Stimulated activated CD8-positive, alpha-beta memory T cell treated with anti-CD3 and anti-CD28 coated beads, Interleukin-15, amount 100 ng/mL, for 48 hours (primary cell): ENCODE data around the gene PTPRJ.

Experiments
- DNase-seq, 2 donors: peaks; one replicate each; pipeline ENCODE4 v3.0.0-alpha.2; 2020; ENCODE audit warnings: low read depth in 2 of 2

PTPRJ gene

DNA sequence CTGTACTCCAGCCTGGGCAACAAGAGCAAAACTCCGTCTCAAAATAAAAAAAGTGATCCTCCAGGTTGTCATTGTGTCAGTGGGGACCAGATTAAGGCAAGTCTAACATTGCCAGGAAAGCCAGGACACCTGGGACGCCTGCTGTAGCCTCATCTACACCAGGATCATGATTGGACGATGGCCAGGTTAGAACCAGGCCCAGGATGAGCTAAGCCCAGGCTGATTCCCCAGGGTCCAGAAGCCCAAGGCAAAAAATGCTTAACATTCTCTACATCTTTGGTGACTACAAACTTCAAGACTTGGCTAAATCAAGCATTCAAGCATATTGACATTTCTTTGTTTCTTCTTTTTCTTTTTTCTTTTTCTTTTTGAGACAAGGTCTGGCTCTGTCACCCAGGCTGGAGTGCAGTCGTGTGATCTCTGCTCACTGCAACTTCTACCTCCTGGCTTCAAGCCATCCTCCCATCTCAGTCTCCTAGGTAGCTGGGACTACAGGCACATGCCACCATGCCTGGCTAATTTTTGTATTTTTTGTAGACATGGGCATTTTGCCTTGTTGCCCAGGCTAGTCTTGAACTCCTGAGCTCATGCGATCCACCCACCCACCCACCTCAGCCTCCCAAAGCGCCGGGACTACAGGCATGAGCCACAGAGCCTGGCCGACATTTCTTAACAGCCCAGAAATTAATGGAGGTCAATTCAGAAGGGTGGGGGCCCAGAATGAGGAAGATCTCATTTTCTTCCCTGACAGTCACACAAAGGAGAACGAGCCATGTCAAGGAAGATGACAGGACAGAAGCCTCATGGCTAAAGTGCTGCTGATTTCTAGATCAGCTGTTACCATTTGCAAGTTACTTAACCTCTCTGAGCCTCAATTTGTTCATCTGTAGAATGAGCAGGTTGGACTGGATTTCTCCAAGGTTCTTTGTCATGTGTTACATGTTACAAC is 12.5 kb upstream of the PTPRJ start:
- DNase-seq: no peak

- no peak for DNase-seq
Observed at GRCh38 chr11:47969401-47969800, 11.0 kb upstream of the PTPRJ start.

DNA sequence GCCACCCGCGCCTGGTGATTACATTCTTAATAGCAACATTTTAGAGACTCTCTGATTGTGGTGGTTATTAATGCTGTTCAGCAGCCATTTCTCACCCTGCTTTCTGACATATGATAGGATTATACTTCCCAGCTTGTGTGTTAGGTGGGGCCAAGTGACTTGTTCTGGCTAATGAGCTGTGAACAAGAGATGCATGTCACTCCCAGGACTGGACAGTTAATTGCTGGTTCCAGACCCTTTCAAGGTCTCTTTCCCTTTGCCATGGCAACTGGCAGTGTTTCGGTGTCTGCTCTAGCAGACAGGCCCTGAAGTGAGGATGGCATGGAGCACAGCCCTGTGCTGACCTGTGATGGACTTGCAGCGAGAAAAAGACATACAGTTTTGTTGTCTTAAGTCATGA is 8.9 kb upstream of the PTPRJ start:
- no peak for DNase-seq

DNA sequence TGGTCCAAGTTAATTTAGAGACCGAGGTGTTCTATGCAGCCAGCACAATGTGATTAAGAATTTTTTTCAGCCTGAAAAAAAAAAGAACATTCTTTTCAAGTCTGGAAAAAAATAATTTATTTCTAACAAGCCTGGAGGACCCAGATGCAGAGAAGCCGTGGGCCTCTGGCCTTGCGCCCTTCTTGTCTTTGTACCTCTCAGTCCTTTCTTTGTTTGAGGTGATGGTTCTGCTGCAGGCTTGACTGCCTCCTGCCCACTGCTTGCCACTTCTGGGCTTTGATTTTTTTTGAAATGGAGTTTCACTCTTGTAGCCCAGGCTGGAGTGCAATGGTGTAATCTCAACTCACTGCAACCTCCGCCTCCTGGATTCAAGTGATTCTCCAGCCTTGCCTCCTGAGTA is 7.2 kb upstream of the PTPRJ start:
- DNase-seq: no peak

DNA sequence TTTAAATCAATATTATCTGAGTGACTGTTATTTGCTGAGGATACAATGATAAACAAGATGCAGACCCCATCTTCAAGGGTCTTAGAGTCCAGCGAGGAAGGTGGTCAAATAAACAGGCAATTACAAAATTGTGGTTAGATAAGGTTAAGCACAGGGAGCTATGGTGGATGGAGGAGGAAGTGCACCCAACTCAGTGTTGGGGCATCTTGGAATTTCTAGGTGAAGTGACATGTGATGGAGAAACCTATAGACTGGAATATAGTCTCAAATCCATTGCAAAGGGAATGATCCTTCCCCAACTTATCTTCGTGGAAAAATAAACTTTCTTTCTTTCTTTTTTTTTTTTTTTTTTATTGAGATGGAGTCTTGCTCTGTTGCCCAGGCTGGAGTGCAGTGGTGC is 3.4 kb upstream of the PTPRJ start:
- no peak for DNase-seq

DNA sequence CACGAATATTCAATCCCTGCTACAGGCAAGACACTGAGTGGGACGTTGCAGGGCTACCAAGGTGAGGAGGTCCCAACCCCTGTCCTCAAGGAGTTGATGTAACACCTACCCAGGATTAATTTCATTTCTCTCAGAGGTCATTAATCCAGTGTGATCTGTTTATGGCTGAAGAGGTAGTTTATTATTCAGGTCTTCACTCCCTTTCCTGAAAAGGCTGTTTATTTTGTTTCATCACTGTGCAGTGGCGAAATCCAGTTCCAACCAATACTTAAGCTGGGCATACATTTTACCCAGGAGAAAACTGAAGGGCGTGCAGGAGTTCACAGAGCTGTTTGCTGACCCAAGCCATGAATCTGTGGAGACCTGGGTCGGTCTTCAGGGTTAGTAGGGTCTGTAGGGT is 2.7 kb upstream of the PTPRJ start:
- no peak for DNase-seq

DNA sequence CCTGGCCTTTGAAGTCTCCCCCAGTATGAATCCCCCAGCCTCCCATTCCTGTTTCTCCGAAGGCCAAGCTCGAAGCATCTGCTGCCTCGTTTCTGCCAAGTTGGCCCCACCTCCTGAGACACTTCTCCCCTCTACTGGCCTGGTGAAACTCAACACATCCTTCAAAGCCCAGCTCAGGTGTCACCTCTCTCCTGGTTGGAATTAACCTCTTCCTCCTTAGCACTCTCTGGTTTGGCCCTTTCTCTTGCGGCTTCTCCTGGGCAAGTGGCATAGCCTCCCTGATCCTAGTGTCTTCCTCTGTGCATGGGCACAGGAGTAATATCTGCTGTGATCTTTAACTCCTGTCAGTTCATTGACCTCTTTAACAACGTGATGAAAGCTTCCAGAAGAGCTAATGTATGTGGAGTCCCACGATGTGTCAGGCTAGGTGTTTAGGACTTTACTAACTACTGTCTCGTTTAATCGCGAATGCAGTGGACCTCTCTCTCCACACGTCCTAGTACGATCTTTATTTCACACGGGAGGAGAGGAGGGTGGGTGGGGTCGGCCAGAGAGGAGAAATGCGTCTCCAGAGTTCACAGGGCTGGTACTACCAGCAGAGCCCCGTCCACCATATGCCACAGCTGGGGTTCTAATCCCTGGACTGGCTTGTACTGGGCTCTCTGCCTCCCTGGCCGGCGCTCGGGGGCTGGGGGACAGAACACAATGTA is 826 bp upstream of the PTPRJ start:
- DNase-seq: no peak

DNA sequence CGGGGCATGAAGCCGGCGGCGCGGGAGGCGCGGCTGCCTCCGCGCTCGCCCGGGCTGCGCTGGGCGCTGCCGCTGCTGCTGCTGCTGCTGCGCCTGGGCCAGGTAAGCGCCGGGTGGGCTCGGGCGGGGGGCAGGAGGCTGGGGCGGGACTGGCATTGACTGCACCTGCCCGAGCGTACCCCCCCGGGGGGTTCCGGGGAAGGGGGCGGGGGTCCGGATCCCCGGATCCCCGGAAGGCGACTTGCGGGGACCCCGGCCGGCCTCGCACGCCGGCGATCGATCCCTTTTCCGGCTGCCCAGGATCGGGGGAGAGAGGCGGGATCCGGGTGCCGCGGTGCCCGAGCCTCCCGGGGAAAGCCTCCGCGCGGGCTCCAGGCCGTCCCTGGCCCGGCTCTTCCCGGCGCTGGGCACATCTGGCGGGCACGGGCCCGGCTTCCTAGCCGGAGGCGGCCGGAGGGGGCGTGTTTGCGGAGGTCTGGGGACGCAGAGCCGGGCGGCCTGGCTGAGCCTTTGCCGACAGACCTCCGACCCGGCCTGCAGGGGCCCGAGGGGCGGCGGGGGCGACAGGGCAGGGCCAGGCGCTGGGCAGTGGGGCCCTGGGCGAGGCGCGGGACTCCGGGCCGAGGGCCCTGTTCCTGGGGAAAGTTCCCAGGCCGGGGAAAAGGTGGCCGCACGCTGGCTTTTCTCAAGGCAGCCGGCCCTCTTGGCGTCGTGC is 705 bp downstream of the PTPRJ start:
- no peak for DNase-seq

GRCh38 chr11:47981667-47982404 is 1.5 kb downstream of the PTPRJ start:
- no peak for DNase-seq

DNA sequence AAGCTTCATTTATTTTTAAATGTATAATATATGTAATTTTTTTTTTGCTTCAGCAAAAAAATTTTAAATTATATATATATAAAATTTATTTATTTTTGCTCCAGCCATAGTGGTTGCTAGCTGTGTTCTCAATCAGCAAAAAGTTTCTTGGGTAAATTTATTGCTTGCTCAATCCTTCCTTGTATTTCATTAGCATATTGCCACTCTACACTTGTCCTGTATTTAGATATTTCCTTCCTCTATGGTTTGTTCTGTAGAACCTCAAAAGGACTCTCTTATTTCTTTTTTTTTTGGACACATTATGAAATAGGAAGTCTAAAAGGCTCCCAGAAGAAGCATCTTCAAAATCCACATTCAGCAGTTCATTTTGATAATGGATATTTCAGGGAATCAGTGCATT is 2.3 kb downstream of the PTPRJ start:
- DNase-seq: no peak

GRCh38 chr11:47983464-47984397 is 3.4 kb downstream of the PTPRJ start:
- DNase-seq: no peak

DNA sequence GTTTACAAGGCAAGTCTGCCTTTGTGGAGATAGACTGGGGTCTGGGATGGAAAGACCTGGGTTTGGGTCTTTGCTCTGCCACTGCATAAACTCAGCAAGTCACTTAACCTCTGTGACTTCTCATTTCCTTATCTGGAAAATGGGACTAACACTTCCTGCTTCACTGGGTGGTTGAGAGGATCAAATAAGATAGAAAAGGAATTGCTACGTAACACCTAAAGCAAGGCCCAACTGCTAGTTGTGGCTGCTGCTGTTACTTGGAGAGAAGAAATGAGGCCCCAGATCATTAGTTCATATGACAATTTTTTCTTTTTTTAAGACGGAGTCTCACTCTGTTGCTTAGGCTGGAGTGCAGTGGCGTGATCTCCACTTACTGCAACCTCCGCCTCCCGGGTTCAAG is 5.9 kb downstream of the PTPRJ start:
- DNase-seq: no peak

DNA sequence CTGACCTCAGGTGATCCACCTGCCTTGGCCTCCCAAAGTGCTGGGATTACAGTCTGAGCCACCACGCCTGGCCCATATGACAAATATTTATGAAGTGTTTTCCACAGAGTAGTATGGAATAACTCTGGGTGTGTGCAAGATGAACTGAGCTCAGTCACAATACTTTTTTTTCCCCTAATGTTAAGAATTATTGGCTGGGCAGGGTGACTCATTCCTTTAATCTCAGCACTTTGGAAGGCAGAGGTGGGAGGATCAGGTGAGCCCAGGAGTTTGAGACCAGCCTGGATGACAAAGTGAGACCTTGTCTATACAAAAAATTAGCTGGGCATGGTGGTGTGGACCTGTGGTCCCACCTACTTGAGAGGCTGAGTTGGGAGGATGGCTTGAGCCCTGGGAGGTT is 6.4 kb downstream of the PTPRJ start:
- DNase-seq: no peak

- DNase-seq: no peak
Observed at GRCh38 chr11:47987310-47987709, 7.0 kb downstream of the PTPRJ start.

GRCh38 chr11:47987781-47988180 is 7.4 kb downstream of the PTPRJ start:
- no peak for DNase-seq

GRCh38 chr11:47989779-47990178 is 9.4 kb downstream of the PTPRJ start:
- DNase-seq: no peak

DNA sequence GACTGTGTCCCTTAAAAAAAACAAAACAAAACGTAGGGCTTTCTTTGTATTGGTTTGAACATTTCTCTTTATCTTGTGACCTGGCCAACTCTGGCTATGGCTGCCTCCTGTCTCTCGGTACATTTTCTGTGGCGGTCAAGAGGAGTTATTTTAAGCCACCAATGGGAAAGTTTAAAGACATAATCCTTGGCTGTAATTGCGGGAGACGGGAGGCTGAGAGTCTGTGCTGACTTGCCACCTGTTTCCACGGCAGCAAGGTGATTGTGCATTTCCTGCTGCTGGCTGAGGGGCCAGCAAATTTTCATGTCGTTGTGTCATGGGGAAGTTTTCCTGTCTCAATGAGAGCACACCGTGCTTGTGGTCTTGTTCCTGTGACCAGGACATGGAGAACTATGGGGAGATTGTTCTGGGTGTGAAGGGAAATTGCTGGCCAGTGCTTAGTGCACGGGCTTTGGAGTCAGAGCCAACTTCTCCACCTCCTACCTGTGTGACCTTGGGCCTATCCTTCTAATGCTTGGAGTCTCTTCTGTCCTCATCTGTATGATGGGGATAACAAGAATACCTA is 11.0 kb downstream of the PTPRJ start:
- DNase-seq: no peak

GRCh38 chr11:47991894-47992293 is 11.5 kb downstream of the PTPRJ start:
- DNase-seq: no peak

DNA sequence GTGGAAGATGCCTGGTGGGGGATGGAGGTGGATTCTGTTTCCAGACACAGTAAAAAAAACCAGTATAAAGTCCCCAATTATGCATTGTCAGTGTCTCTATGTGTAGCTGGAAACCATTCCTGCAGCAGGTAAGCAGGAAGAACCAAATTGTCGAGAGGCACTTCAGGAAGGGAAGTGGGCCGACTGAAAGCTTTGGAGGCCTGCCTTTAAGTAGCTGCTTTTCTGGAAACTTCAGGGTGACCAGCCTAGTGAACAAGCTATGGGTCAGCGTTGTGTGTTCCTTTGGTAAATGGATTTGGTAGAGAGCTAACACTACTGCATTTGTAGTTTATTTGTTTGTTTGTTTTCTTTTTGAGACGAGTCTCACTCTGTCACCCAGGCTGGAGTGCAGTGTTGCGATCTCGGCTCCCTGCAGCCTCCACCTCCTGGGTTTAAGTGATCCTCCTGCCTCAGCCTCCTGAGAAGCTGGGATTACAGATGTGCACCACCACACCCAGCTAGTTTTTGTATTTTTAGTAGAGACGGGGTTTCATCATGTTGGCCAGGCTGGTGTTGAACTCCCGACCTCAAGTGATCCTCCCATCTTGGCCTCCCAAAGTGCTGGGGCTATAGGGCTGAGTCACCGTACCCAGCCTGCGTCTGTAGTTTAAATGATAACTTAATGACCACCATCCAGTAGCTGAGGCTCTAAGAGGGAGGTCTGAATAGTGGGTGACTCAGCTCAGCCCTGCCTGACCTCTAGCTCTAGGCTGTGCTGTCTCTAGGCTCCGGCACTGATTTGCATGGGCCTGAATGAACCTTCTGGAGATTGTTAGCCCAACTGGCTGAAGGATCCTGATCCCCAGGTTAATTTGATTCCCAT is 12.8 kb downstream of the PTPRJ start:
- no peak for DNase-seq
